A549 (cell line): ENCODE data around the gene THRA. TPM values are rescaled to one million over a fixed set of nuclear protein-coding genes. Genes with fewer than 3 reads are reported as not detected.
A peak's percentile ranks its signal among the peaks of the same experiment; 100 is the strongest.

Source experiments
- ATAC-seq, 2 experiments: fragments of 200-7000 bp in 1 of 2; fragments of >200 bp in 1 of 2; cut with Nextera tagmentation in 1 of 2; cut with Tn5 transposase in 1 of 2; 3 replicates each; pipeline versions ENCODE4 v1.8.0 to v1.9.1; 2018 to 2020; ENCODE audit warnings: mild to moderate bottlenecking in 1 of 2, moderate library complexity in 1 of 2
- CTCF ChIA-PET: fragments of 300-600 bp; sonication (Branson Sonifier 250); formaldehyde crosslinking; extraction: SDS; loops from one replicate; lab custom pipeline; 2021; ENCODE audit warnings: antibody characterized with exemption, inconsistent platforms; lab: Yijun Ruan, JAX
- POLR2A ChIA-PET: fragments of 350-600 bp; formaldehyde crosslinking; extraction: SDS; loops from one replicate; lab custom pipeline; 2021; ENCODE audit warnings: antibody characterized with exemption, inconsistent platforms; lab: Yijun Ruan, JAX
- DNase-seq, 2 experiments: peaks; one replicate each; pipeline versions ENCODE4 v3.0.0 to v3.0.0-alpha.2; 2011 to 2016; ENCODE audit warnings: low read depth in 1 of 2, low spot score in 1 of 2
- FAIRE-seq: peaks from 2 replicates; lab custom pipeline; 2011; peaks lifted over from hg19 to GRCh38; lab: Jason Lieb, UNC
- H3K27ac ChIP-seq, 2 experiments: fragments of >200 bp; sonication (Bioruptor Twin); formaldehyde crosslinking; 3 replicates each; pipeline ENCODE4 v1.5.1; 2016 to 2017
- H3K4me1 ChIP-seq: fragments of >200 bp; sonication (Bioruptor Twin); formaldehyde crosslinking; 3 replicates; pipeline ENCODE4 v1.6.1; 2016
- H3K4me2 ChIP-seq: fragments of >200 bp; sonication (Bioruptor Twin); formaldehyde crosslinking; 3 replicates; pipeline ENCODE4 v1.6.1; 2016
- H3K4me3 ChIP-seq: fragments of >200 bp; sonication (Bioruptor Twin); formaldehyde crosslinking; 3 replicates; pipeline ENCODE4 v1.5.1; 2016
- H3K9me3 ChIP-seq: fragments of >200 bp; sonication (Bioruptor Twin); formaldehyde crosslinking; 3 replicates; pipeline ENCODE4 v1.6.1; 2016
- CBX2 ChIP-seq: fragments of 200-600 bp; sonication (generic); IDR thresholded peaks from 2 replicates; pipeline ENCODE4 v1.6.1; 2016; ENCODE audit warnings: low read depth, mild to moderate bottlenecking, borderline replicate concordance
- CBX8 ChIP-seq: fragments of 200-600 bp; sonication (generic); IDR thresholded peaks from 2 replicates; pipeline ENCODE4 v1.6.1; 2016
- CHD4 ChIP-seq: fragments of 200-600 bp; sonication (generic); IDR thresholded peaks from 2 replicates; pipeline ENCODE4 v1.6.1; 2016; ENCODE audit warnings: antibody characterized with exemption, mild to moderate bottlenecking, borderline replicate concordance
- EP300 ChIP-seq, 2 experiments: fragments of >200 bp; sonication (Bioruptor Twin); formaldehyde crosslinking; IDR thresholded peaks; 2 replicates in 1 of 2; 3 replicates in 1 of 2; pipeline ENCODE4 v1.6.1; 2016 to 2017
- GATA3 ChIP-seq: IDR thresholded peaks from 2 replicates; pipeline ENCODE4 v1.6.1; 2012; ENCODE audit warnings: borderline replicate concordance
- HDAC2 ChIP-seq: fragments of 200-600 bp; sonication (generic); IDR thresholded peaks from 2 replicates; pipeline ENCODE4 v1.6.1; 2016
- HEYL ChIP-seq: fragments of 250-450 bp; sonication (Bioruptor Pico); IDR thresholded peaks from 2 replicates; pipeline ENCODE4 v1.8.0; 2021; ENCODE audit warnings: mild to moderate bottlenecking, moderate library complexity
- HOXA7 ChIP-seq: fragments of 250-450 bp; sonication (Bioruptor Pico); IDR thresholded peaks from 2 replicates; pipeline ENCODE4 v1.5.0; 2020; ENCODE audit warnings: mild to moderate bottlenecking, moderate library complexity
- HOXB13 ChIP-seq: fragments of 250-450 bp; sonication (Bioruptor Pico); IDR thresholded peaks from 2 replicates; pipeline ENCODE4 v1.5.0; 2020; ENCODE audit warnings: low read depth, mild to moderate bottlenecking, moderate library complexity
- HOXB5 ChIP-seq: fragments of 250-450 bp; sonication (Bioruptor Pico); IDR thresholded peaks from 2 replicates; pipeline ENCODE4 v1.5.0; 2020; ENCODE audit warnings: mild to moderate bottlenecking, moderate library complexity
- JUN ChIP-seq, 2 experiments: fragments of >200 bp; sonication (Bioruptor Twin); formaldehyde crosslinking; IDR thresholded peaks; 2 replicates in 1 of 2; 3 replicates in 1 of 2; pipeline ENCODE4 v1.6.1; 2016 to 2017
- JUNB ChIP-seq: fragments of >200 bp; sonication (Bioruptor Twin); formaldehyde crosslinking; IDR thresholded peaks from 2 replicates; pipeline ENCODE4 v1.6.1; 2016
- POLR2A ChIP-seq: IDR thresholded peaks from 2 replicates; pipeline ENCODE4 v1.6.1; 2012; ENCODE audit warnings: mild to moderate bottlenecking, low read length
- POLR2AphosphoS2 ChIP-seq: conservative IDR thresholded peaks from 2 replicates; pipeline ENCODE4 v1.6.1; 2012; ENCODE audit warnings: low read length, improper control_type of control experiment, inconsistent platforms
- SMC3 ChIP-seq: fragments of >200 bp; sonication (Bioruptor Twin); formaldehyde crosslinking; IDR thresholded peaks from 3 replicates; pipeline ENCODE4 v1.6.1; 2018; ENCODE audit warnings: inconsistent platforms
- TP53 ChIP-seq: fragments of 250-450 bp; sonication (Bioruptor Pico); IDR thresholded peaks from 2 replicates; pipeline ENCODE4 v1.5.0; 2021; ENCODE audit warnings: mild to moderate bottlenecking, moderate library complexity
- WGBS: methylation state at CpG from one replicate; pipeline ENCODE4 v1.1.6; 2017; ENCODE audit errors: missing lambda C conversion rate; 5-methylcytosine and 5-hydroxymethylcytosine counted together
- polyA plus RNA-seq, 4 experiments: library from polyadenylated mRNA; depleted of rRNA in 3 of 4; stranded (reverse); fragments of >200 nt; fragmentation: RNase III in 1 of 4; extraction: RNeasy Plus Mini Kit Qiagen cat#74134 plus additional on column Dnase treatment in 1 of 4; gene quantifications; 2 replicates in 3 of 4; 3 replicates in 1 of 4; pipeline ENCODE4 v1.2.3, GENCODE V29; 2011 to 2017
- TF ChIP-seq, protein P1 (sequence below): fragments of 250-450 bp; sonication (Bioruptor Pico); IDR thresholded peaks from 2 replicates; pipeline ENCODE4 v1.5.0; 2020; ENCODE audit warnings: low read depth, mild to moderate bottlenecking, moderate library complexity
- TF ChIP-seq, protein P2 (sequence below): IDR thresholded peaks from 2 replicates; pipeline ENCODE4 v1.6.1; 2012; ENCODE audit warnings: low read depth, borderline replicate concordance
- TF ChIP-seq, protein P3 (sequence below): fragments of 250-450 bp; sonication (Bioruptor Pico); IDR thresholded peaks from 2 replicates; pipeline ENCODE4 v1.5.0; 2021; ENCODE audit warnings: mild to moderate bottlenecking, moderate library complexity, borderline replicate concordance
- TF ChIP-seq, protein P4 (sequence below): IDR thresholded peaks from 2 replicates; pipeline ENCODE4 v1.6.1; 2012

Gene THRA
- polyA plus RNA-seq, 2 of the 4 experiments (the other 2 are of a cell fraction): 20.1 to 22.5 TPM

DNA sequence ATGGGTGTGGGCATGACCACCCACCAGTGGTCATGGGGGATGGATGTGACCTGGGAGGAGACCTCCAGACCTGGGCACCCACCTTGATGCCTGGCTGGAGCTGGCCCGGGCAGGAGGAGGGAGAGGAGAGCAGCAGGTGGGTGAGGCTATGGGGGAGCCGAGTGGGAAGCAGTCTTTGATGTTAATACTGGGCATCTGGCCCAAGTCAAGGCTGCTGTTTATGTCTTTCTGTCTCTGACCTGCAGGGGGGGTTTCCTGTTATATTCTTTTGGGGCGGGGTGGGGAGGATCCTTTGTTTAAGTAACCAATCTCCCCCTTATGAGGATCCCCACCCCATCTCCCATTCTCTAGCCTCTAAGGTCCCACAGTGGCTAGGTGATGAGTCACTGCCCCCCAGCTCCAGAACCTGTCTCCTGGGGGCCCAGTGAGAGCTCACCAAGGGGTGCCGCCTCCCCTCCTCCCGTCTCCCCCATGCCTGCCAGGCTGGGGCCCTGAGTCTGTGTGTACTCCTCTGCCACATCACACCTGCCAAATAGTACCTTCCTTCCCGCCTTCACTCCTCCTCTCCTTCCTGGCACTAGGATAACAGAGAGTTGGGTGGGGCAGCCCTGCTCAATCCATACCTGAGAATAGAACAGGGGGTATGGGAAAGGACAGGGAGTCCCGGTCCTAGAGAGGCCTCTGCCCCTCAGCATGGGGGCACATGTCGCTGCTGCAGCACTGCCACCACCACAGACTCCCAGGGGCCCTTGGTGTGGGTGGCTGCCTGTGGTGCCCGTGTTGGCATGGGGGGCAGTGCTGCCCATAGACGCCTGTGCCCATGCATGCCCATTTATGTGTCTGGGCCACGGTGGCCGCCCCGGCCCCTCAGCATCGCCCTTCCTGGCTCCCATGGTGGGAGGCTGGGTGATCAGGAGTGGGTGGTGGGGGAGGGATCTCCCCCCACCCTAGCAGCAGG, 7.3 kb downstream of the THRA start (continued):
- TF ChIP-seq, protein P1, sequence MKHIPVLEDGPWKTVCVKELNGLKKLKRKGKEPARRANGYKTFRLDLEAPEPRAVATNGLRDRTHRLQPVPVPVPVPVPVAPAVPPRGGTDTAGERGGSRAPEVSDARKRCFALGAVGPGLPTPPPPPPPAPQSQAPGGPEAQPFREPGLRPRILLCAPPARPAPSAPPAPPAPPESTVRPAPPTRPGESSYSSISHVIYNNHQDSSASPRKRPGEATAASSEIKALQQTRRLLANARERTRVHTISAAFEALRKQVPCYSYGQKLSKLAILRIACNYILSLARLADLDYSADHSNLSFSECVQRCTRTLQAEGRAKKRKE: no peak
- TF ChIP-seq POLR2AphosphoS2 (no peak), HDAC2 (no peak), SMC3 (no peak), EP300 (IDR thresholded peaks at IDR 0.05) (no peak), CBX2 (no peak)

DNA sequence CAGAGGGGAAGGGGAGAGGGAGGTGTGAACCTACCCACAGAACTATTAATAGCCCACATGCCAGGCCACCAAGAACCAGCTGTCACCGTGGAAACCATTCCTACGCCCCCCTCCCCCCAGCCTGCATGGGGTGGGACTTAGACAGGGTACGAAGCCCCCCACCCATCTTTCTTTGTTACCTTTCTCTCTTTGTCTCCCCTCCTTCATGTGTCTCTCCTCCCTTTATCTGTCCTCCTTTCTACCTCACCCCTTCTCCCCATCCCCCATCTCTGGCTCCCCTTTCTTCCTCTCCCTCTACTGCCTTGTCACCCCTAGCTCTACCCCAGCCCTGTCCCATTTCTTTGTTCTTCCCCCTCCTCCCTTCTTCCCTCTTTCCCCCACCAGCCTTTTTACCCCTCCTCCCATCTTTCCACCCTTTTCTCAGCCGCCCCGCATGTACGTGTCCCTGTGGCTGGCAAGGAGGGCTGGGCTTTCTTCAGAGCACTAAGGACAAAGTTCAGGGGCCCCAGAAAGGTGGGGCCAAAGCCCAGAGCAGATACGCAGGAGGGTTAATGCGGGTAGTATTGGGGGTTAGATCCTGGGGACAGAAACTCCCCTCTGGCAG, 8.0 kb downstream of the THRA start:
- DNase-seq (peak in 1 of 2 experiments; percentile 64), ATAC-seq (peak; percentile 2 to 25; a peak in 3 of 6 replicates), FAIRE-seq (no peak)
- Histone ChIP-seq H3K4me3 (peak overlapping the region; percentile 30), H3K9me3 (no peaks in the 10 kb centered on the region), H3K27ac (peak overlapping the region; percentile 95), H3K4me2 (peak overlapping the region; percentile 93), H3K4me1 (peaks cover 88% of the 10 kb centered on the region)
- 3% methylated on average over 8 of the region's 8 CpGs for WGBS
- POLR2A ChIA-PET: interaction anchor here (0.8 to 2.2 kb wide), 4 partner anchors 16 to 30 kb away, joined by 3 to 8 read pairs (median 4); partner anchors contain the start of genes MED24 and NR1D1
- TF ChIP-seq JUNB: no peak
- CTCF ChIA-PET: interaction anchor here (1.0 to 34.4 kb wide), 11 partner anchors 7 to 97 kb away, joined by 3 to 919 read pairs (median 6); partner anchors contain the start of genes MED24, NR1D1 and THRA

DNA sequence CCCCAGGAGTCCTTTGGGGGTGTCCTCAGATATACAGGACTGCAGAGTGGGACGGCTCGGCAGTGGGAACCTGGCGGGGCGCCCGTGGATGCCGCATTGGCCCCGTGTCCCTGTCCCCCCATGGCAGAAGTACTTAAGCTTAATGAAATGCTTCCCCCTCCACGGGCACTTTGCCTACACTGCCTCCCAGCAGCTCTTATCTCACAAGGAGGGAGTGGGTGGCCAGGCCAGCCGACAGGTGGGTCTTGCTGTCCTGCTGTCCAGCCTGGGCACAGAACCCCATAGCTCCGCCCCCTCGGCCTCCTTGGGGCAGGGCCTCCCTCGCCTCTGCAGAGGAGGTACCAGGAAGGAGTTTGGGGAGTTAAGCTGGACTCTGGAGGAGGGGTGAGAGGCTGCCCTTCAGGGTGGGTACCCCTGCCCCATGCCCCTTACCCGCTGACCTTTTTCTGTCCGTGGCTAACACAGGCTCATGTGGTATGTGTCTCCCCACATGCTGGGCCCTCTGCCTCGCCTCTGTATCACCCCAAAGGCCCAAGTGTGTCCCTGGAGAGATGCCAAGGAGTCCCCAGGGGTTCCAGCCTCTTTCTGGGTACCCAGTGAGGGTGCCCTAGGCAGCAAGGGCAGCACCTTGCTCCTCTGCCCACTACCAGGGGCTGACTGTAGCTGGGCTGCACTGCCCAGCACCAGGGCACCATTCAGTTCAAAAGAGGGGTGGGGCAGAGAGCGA, 8.7 kb downstream of the THRA start:
- 6% methylated on average over 15 of the region's 16 CpGs for WGBS
- FAIRE-seq (no peak), ATAC-seq (peak; percentile 26 to 63), DNase-seq (peak in 1 of 2 experiments; percentile 84)
- Histone ChIP-seq H3K4me1 (peaks cover 87% of the 10 kb centered on the region), H3K4me2 (peak overlapping the region; percentile 93), H3K27ac (peak overlapping the region; percentile 95), H3K9me3 (no peaks in the 10 kb centered on the region), H3K4me3 (peak overlapping the region; percentile 30)
- POLR2A ChIA-PET: interaction anchor here (0.6 to 2.2 kb wide), 6 partner anchors 12 to 29 kb away, joined by 3 to 8 read pairs (median 4); partner anchors contain the start of genes MED24 and NR1D1
- CTCF ChIA-PET: interaction anchor here (0.6 to 34.4 kb wide), 10 partner anchors 6 to 97 kb away, joined by 3 to 919 read pairs (median 8); partner anchors contain the start of genes MED24, NR1D1 and THRA
- TF ChIP-seq CHD4 (no peak), JUN (IDR thresholded peaks at IDR 0.05) (no peak), CBX8 (no peak), HOXA7 (0 out of 2 replicates have a peak, but pooled peaks have one; percentile 36), CBX2 (no peak), GATA3 (no peak), HDAC2 (no peak), HOXB5 (CRISPR knock-in tag) (0 out of 2 replicates have a peak, but pooled peaks have one; percentile 5), HOXB13 (CRISPR knock-in tag) (0 out of 2 replicates have a peak, but pooled peaks have one; percentile 22), HEYL (CRISPR knock-in tag) (no peak), POLR2A (peak; percentile 23), TP53 (no peak)
- TF ChIP-seq, protein P1: no peak
- TF ChIP-seq, protein P2, sequence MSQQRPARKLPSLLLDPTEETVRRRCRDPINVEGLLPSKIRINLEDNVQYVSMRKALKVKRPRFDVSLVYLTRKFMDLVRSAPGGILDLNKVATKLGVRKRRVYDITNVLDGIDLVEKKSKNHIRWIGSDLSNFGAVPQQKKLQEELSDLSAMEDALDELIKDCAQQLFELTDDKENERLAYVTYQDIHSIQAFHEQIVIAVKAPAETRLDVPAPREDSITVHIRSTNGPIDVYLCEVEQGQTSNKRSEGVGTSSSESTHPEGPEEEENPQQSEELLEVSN: no peak
- TF ChIP-seq, protein P3, sequence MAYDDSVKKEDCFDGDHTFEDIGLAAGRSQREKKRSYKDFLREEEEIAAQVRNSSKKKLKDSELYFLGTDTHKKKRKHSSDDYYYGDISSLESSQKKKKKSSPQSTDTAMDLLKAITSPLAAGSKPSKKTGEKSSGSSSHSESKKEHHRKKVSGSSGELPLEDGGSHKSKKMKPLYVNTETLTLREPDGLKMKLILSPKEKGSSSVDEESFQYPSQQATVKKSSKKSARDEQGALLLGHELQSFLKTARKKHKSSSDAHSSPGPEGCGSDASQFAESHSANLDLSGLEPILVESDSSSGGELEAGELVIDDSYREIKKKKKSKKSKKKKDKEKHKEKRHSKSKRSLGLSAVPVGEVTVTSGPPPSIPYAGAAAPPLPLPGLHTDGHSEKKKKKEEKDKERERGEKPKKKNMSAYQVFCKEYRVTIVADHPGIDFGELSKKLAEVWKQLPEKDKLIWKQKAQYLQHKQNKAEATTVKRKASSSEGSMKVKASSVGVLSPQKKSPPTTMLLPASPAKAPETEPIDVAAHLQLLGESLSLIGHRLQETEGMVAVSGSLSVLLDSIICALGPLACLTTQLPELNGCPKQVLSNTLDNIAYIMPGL (CRISPR knock-in tag): no peak
- TF ChIP-seq, protein P4, sequence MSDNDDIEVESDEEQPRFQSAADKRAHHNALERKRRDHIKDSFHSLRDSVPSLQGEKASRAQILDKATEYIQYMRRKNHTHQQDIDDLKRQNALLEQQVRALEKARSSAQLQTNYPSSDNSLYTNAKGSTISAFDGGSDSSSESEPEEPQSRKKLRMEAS: no peak
